Mucosa of stomach (tissue), 1 donor: Measurements from ENCODE around the gene CELA2B.
A peak's percentile ranks its signal among the peaks of the same experiment; 100 is the strongest.
"Not testable (repeated sequence)": the region's sequence is repeated elsewhere in the genome, so short reads cannot be mapped to it uniquely, and the experiment has no call there.

Source experiments
- H3K27me3 ChIP-seq: one replicate; pipeline ENCODE4 v1.7.0; 2013; ENCODE audit warnings: mild to moderate bottlenecking, low read length; ENCODE audit not compliant: control insufficient read depth, insufficient read depth
- H3K36me3 ChIP-seq: one replicate; pipeline ENCODE4 v1.7.0; 2013; ENCODE audit warnings: low read length; ENCODE audit not compliant: control insufficient read depth, insufficient read depth
- H3K4me1 ChIP-seq: one replicate; pipeline ENCODE4 v1.7.0; 2013; ENCODE audit warnings: mild to moderate bottlenecking, low read length; ENCODE audit not compliant: control insufficient read depth, insufficient read depth
- H3K4me3 ChIP-seq: one replicate; pipeline ENCODE4 v1.7.0; 2013; ENCODE audit warnings: low read length
- H3K9ac ChIP-seq: one replicate; pipeline ENCODE4 v1.7.0; 2013; ENCODE audit warnings: mild to moderate bottlenecking, low read length, moderate library complexity
- H3K9me3 ChIP-seq: one replicate; pipeline ENCODE4 v1.7.0; 2013; ENCODE audit warnings: mild to moderate bottlenecking, low read length, moderate library complexity; ENCODE audit not compliant: control insufficient read depth
- donor health status: Pancreatic carcinoma.

Gene CELA2B

GRCh38 chr1:15513919-15514318, 38.0 kb downstream of the CELA2B start:
- Histone ChIP-seq H3K9me3 (no peaks in the 10 kb centered on the region), H3K36me3 (no peaks in the 10 kb centered on the region), H3K9ac (no peak overlapping the region), H3K4me3 (no peak overlapping the region), H3K4me1 (no peaks in the 10 kb centered on the region), H3K27me3 (no peaks in the 10 kb centered on the region)

GRCh38 chr1:15514557-15514956, 38.7 kb downstream of the CELA2B start:
- not testable (repeated sequence) for H3K9ac ChIP-seq, H3K4me3 ChIP-seq, H3K9me3 ChIP-seq, H3K27me3 ChIP-seq, H3K4me1 ChIP-seq, H3K36me3 ChIP-seq

- H3K9me3 ChIP-seq = no peaks in the 10 kb centered on the region
- no peaks in the 10 kb centered on the region for H3K4me1 ChIP-seq
- no peak overlapping the region for H3K4me3 ChIP-seq
- H3K9ac ChIP-seq = no peak overlapping the region
- H3K27me3 ChIP-seq = no peaks in the 10 kb centered on the region
- no peaks in the 10 kb centered on the region for H3K36me3 ChIP-seq
Measured at GRCh38 chr1:15515022-15515663, 39.2 kb downstream of the CELA2B start.

GRCh38 chr1:15519625-15520024, 43.7 kb downstream of the CELA2B start:
- H3K27me3 ChIP-seq = no peaks in the 10 kb centered on the region
- no peaks in the 10 kb centered on the region for H3K9me3 ChIP-seq
- H3K4me3 ChIP-seq = no peak overlapping the region
- H3K36me3 ChIP-seq = no peaks in the 10 kb centered on the region
- peaks cover 6% of the 10 kb centered on the region for H3K4me1 ChIP-seq
- H3K9ac ChIP-seq = no peak overlapping the region

GRCh38 chr1:15521206-15521906, 45.5 kb downstream of the CELA2B start:
- H3K4me1 ChIP-seq = peaks cover 14% of the 10 kb centered on the region
- H3K36me3 ChIP-seq, H3K9me3 ChIP-seq, H3K4me3 ChIP-seq, H3K27me3 ChIP-seq, H3K9ac ChIP-seq: not testable (repeated sequence)

- Histone ChIP-seq H3K27me3 (no peaks in the 10 kb centered on the region), H3K4me1 (peaks cover 16% of the 10 kb centered on the region), H3K9me3 (no peaks in the 10 kb centered on the region), H3K36me3 (no peaks in the 10 kb centered on the region), H3K4me3 (no peak overlapping the region), H3K9ac (no peak overlapping the region)
Measured at GRCh38 chr1:15522551-15522950, 46.6 kb downstream of the CELA2B start.

GRCh38 chr1:15523104-15524020, 47.5 kb downstream of the CELA2B start:
- peaks cover 19% of the 10 kb centered on the region for H3K4me1 ChIP-seq
- peak overlapping the region; percentile 1 for H3K4me3 ChIP-seq

GRCh38 chr1:15524021-15524282, 48.0 kb downstream of the CELA2B start, which contains the start of gene CASP9:
Gene CASP9, minus strand, starts transcription at chr1:15524215. Its CDS starts 15 bp downstream, at chr1:15524200.
- Histone ChIP-seq H3K9me3 (no peaks in the 10 kb centered on the region), H3K4me3 (peak within 1 kb of the TSS; percentile 1), H3K9ac (peak within 1 kb of the TSS; percentile 77), H3K36me3 (no peaks in the 10 kb centered on the region), H3K4me1 (peaks cover 19% of the 10 kb centered on the region), H3K27me3 (no peaks in the 10 kb centered on the region)

More at GRCh38 chr1:15523104-15524020, 47.5 kb downstream of the CELA2B start:
- H3K9me3 ChIP-seq = no peaks in the 10 kb centered on the region
- H3K9ac ChIP-seq = peak overlapping the region; percentile 37
- no peaks in the 10 kb centered on the region for H3K36me3 ChIP-seq
- H3K27me3 ChIP-seq = no peaks in the 10 kb centered on the region

- no peak overlapping the region for H3K4me3 ChIP-seq
- H3K9ac ChIP-seq = peak overlapping the region; percentile 66
- no peaks in the 10 kb centered on the region for H3K9me3 ChIP-seq
- no peaks in the 10 kb centered on the region for H3K36me3 ChIP-seq
- no peaks in the 10 kb centered on the region for H3K27me3 ChIP-seq
- peaks cover 19% of the 10 kb centered on the region for H3K4me1 ChIP-seq
Measured at GRCh38 chr1:15524283-15525049, 48.6 kb downstream of the CELA2B start.

- Histone ChIP-seq H3K4me3 (peak overlapping the region; percentile 60), H3K4me1 (peaks cover 19% of the 10 kb centered on the region), H3K27me3 (no peaks in the 10 kb centered on the region), H3K9me3 (no peaks in the 10 kb centered on the region), H3K9ac (peak overlapping the region; percentile 77), H3K36me3 (no peaks in the 10 kb centered on the region)
Measured at GRCh38 chr1:15525050-15526020, 49.4 kb downstream of the CELA2B start.

GRCh38 chr1:15526021-15526489, 50.2 kb downstream of the CELA2B start:
- no peaks in the 10 kb centered on the region for H3K27me3 ChIP-seq
- H3K9me3 ChIP-seq = no peaks in the 10 kb centered on the region
- H3K9ac ChIP-seq = peak overlapping the region; percentile 77
- H3K4me3 ChIP-seq = no peak overlapping the region
- H3K4me1 ChIP-seq = peaks cover 19% of the 10 kb centered on the region
- H3K36me3 ChIP-seq = no peaks in the 10 kb centered on the region
